HG03521 (cell line): ENCODE results near the gene CSTPP1.

Source experiments
- ATAC-seq: cut with Tn5 transposase; IDR thresholded peaks from one replicate; pipeline ENCODE4 v1.9.1; 2021; ENCODE audit warnings: mild to moderate bottlenecking, moderate library complexity; ENCODE audit not compliant: unreplicated experiment

Gene CSTPP1

GRCh38 chr11:47124675-47125074 is 188.1 kb downstream of the CSTPP1 start:
- ATAC-seq = no peak

DNA sequence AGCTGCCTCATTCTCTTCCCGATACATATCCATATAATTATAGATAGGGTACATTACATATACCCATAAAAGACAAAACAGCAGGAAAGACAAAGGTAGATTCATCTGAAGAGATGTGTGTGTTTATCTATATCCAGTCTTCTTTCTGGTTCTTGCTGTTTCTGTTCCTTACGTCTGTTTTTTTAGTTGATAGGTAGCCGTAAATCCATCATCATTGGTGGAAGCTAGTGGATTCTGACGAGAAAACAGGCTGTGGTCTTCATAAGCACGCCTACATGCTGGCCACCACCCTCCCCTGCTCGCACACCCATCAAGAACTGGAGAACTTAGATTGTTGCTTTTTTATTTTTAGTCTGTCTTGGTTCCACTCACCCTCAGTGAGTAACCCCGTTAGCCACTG is 188.5 kb downstream of the CSTPP1 start:
- ATAC-seq = no peak

DNA sequence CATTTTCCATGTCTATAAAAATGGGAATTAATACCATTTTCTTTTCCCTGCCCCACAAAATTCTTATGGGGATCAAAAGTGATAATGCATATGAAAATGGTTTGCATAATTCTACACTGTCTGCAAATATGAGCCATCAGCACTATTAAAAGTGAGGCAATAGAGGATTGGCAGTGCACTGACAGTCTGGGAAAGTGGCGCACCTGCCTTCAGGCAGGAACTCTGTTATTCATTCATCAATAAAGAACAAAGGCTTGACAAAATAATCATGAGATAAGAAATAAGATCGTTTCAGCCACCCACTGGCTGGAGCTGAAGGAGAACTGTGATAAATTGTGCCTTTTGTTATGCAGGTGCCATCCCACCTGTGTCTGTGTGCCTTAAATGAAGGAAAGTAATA is 190.7 kb downstream of the CSTPP1 start:
- no peak for ATAC-seq

DNA sequence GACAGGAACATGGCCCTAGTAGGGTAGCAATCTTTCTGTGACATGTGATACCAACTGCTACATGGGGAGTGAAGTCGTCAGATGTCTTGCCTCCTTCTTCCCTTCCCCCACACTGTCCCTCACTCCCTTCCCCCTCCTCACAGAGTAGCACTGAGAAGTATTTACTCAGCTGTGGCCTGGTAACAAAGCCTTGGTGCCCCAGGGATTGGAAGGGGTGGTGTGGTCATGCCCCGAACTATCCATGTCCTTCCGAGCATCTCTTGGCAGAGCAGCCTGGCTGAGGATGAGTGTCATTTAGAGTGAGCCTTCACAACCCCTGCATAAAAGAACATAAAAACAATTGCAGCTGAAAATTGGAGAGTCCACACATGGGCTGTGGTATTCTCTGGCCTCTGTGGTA is 194.0 kb downstream of the CSTPP1 start:
- no peak for ATAC-seq

- ATAC-seq = no peak
These were observed 194.6 kb downstream of the CSTPP1 start for GRCh38 chr11:47131136-47131535.

GRCh38 chr11:47132490-47132889 is 195.9 kb downstream of the CSTPP1 start:
- no peak for ATAC-seq

DNA sequence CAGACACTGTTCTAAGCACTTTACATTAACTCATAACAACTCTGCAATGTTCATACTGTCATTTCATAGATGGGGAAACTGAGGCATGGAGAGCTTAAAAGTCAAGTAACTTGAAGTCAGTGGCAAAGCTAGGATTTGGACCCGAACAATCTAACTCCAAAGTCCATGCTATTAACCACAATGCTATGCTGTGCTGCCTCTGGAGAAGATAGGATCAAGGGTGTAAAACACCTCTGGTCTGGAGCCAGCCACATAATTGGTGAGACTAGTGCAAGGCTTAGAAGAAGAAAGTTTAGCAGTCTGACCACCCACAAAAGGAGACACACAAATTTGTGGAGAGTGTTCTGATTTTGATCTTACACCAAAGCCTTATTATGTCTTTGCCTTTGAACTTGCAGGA is 196.4 kb downstream of the CSTPP1 start:
- no peak for ATAC-seq

DNA sequence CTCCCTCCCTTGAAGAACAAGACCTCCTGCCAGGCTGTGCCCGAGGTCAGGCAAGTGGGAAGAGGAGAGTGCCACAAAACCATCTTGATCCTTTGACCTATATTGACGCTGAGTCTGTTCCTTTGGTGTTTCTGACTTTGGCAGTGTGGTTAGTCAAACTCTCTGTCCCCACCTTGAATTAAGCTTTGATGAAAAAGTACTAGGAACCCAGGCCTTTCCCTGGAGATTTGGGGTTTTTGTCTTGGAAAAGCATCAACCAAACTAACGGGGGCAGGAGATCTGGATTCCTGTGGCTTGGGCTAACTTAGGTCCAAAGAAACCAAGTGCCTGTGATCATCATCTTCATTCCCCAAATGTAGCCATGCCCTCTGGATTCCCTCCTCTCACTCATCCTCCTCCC is 199.8 kb downstream of the CSTPP1 start:
- ATAC-seq = no peak

GRCh38 chr11:47136921-47137320 is 200.4 kb downstream of the CSTPP1 start:
- ATAC-seq = no peak

DNA sequence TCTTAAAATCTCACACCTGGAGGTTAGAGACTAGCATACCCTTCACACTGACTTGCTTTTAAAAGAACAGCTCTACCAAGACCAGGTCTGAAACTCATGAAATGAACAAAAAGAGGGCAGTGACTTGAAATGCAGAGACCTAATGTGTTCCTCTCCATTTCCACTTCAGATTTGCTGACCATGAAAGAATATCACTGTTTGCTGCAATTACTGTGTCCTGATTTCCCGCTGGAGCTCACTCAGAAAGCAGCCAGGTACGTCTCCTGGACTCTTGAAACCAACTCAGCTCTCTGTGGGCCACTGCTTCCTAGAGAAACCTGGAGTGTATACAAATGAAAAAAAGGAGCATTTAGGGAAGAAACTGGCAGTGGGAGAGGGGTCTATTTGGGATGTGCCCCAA is 200.9 kb downstream of the CSTPP1 start:
- ATAC-seq = no peak

DNA sequence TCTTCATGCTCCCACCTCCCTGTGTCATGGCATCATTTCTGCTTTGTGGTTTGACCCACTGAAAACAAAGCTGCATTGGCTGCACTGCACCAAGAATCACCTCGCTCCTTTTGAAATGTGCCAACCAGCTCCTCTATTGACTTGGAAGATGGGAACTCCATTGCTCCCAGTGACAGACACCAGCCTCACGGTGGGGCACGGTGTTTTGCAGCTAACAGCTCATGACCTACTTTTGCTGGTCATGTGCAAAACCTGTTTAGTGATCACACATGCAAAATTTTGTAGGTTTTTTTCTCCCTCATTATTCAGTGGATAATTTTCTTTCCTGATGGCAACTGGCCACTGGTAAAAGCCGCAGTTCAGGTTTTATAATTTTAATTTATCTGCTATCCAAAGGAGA is 203.3 kb downstream of the CSTPP1 start:
- ATAC-seq = no peak

DNA sequence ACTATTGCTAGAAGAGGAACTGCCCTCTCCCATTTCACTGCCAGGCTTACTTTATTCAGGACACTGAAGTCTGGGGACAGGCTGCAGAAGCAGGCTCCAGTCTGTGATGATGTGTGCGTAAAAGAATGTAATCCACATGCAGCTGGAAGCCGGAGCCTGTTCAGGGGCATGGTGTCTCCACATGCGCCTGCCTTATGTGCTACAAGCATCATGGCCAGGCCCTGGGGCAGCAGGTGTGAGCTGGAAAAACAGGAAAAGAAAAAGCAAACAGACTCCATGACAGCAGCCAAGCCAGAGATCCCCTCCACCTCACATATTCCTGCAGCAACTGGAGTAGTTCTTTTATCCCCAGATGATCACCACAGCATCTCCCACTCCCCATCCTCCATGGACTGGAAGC is 206.8 kb downstream of the CSTPP1 start:
- no peak for ATAC-seq

GRCh38 chr11:47144541-47144940 is 208.0 kb downstream of the CSTPP1 start:
- no peak for ATAC-seq

GRCh38 chr11:47147250-47147649 is 210.7 kb downstream of the CSTPP1 start:
- no peak for ATAC-seq

DNA sequence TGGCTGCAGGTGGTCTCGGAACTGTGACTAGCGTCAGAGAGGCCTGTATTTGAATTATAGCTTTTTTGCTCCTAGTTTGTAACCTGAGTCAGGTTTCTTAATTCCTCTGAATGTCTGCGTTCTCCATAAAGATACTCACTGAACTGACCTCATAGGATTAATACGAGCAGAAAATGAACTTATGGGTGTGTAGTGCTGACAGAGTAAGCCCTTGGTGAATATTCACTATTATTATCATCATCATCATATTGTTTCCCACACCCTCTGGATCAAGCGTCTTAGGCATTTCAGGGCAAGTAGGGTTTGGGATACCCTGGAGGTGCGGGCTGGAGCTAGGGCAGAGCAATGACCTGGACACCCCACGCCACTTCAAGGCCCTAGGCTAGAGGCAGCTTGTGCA is 211.1 kb downstream of the CSTPP1 start:
- ATAC-seq = no peak

- ATAC-seq = no peak
These were observed 211.7 kb downstream of the CSTPP1 start for GRCh38 chr11:47148270-47148669.

- no peak for ATAC-seq
These were observed 212.5 kb downstream of the CSTPP1 start for GRCh38 chr11:47148903-47149531.

DNA sequence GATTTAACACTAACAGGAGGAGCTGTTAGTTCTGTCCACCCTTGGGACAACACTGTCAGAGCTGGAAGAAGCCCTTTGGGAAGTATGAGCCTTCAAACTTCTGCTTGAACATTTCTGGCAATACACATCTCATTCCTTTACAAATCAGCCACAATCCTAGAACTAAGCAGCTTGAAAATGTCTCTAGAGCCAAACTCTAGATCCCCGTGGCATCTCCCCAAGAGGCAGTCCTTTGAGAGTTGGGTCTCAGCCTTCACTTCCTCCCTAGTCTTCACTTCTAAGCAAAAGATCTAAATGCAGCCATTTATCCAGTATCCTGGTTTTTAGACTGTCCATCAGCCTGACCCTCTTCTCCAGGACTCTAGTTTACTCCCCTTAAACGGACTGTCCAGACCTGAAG is 213.2 kb downstream of the CSTPP1 start:
- ATAC-seq = no peak

GRCh38 chr11:47152126-47152952 is 215.8 kb downstream of the CSTPP1 start:
- no peak for ATAC-seq

DNA sequence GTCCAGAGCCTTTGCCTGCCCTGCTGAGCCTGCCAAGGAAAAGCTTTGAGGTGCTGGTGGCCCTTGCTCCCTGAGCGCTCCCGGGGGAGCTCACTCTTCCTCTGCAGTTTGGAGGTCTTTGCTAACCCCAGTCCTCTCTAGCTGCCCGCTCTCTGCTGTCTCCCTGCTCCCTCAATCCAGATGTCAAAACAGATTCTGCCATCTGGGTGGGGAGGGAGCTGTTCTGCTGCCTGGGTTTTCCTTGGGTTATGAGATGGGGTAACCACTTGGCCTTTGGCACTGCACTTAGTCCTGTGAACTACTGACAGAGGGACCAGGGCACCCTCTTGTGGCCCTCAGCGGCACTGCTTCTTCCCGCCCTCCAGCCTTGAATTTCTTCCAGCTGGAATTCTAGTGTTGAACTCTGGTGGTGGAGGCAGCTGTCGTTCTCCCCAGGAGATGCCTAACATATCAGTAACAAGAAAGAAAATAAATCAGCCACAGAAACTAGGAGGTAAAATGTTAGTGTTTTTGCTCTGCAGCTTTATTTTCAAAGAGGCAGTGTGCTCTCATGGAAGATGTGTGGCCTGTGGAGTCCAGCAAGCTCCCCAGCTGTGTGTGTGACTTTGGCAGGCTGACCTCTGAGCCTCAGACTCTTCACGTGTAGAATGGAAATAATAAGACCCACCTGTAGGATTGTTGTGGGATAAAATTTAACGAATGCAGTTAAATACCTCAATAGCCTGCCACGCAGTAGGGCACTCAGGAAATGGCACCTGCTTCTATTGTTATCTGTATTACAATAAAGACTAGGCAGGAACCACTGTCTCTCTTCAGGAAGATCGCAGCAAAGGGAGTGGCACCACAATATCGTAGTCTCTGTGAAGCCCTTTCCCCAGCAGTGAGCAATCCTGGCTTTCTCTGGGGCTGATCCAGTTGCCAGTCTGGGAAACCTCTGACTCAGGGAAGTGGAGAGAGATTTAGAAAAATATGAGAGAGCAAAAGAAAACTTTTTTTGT is 216.7 kb downstream of the CSTPP1 start:
- no peak for ATAC-seq
